Thyroid gland (tissue), 4 donors: ENCODE measurements around the gene CES5A. TPM values are rescaled to one million over a fixed set of nuclear protein-coding genes. Genes with fewer than 3 reads are reported as not detected.
"Not testable (repeated sequence)": the region's sequence is repeated elsewhere in the genome, so short reads cannot be mapped to it uniquely, and the experiment has no call there.

Source experiments
- DNase-seq, 2 donors: peaks; one replicate each; pipeline ENCODE4 v3.0.0-alpha.2; 2019
- H3K27ac ChIP-seq, 3 donors: fragments of 200-600 bp; sonication (generic); 1 replicate in 2 of 3; 2 replicates in 1 of 3; pipeline ENCODE4 v1.5.1; 2016 to 2019; ENCODE audit warnings: mild to moderate bottlenecking in 1 of 3, moderate library complexity in 1 of 3
- H3K27me3 ChIP-seq: fragments of 200-600 bp; sonication (generic); one replicate; pipeline ENCODE4 v1.5.1; 2019
- H3K36me3 ChIP-seq, 2 donors: fragments of 200-600 bp; sonication (generic); one replicate each; pipeline ENCODE4 v1.5.1; 2016 to 2019
- H3K4me1 ChIP-seq, 2 donors: fragments of 200-600 bp; sonication (generic); one replicate each; pipeline ENCODE4 v1.5.1; 2017 to 2019
- H3K4me3 ChIP-seq, 3 donors: fragments of 200-600 bp; sonication (generic); replicated peaks in 1 of 3; 1 replicate in 2 of 3; 2 replicates in 1 of 3; pipeline ENCODE4 v1.5.1; 2016; ENCODE audit warnings: mild to moderate bottlenecking in 1 of 3
- H3K9me3 ChIP-seq: fragments of 200-600 bp; sonication (generic); one replicate; pipeline ENCODE4 v1.5.1; 2017
- CTCF ChIP-seq, 6 experiments: fragments of 200-600 bp in 3 of 6; fragments of 450-650 bp in 3 of 6; sonication (generic) in 3 of 6; IDR thresholded peaks; one replicate each; pipeline ENCODE4 v1.5.1; 2016 to 2019; ENCODE audit warnings: antibody characterized with exemption in 6 of 6, mild to moderate bottlenecking in 2 of 6, inconsistent platforms in 1 of 6, moderate library complexity in 1 of 6
- POLR2A ChIP-seq, 2 donors: fragments of 450-650 bp; IDR thresholded peaks; one replicate each; pipeline ENCODE4 v1.6.1; 2017; ENCODE audit warnings: antibody characterized with exemption in 2 of 2, mild to moderate bottlenecking in 2 of 2, moderate library complexity in 1 of 2
- WGBS, 2 donors: methylation state at CpG; one replicate each; pipeline ENCODE4 v1.1.5; 2017; 5-methylcytosine and 5-hydroxymethylcytosine counted together
- intact Hi-C: fragments of 100-400 bp; cut with DNase I; formaldehyde crosslinking; loops from one replicate; pipeline ENCODE4 v1.15.1; 2023
- total RNA-seq, 4 donors: library from RNA; depleted of rRNA; stranded (reverse); fragments of >200 nt; gene quantifications; one replicate each; pipeline ENCODE4 v1.2.3, GENCODE V29; 2016

CES5A gene
- total RNA-seq, 4 donors from 2014 or later: not detected

GRCh38 chr16:55815320-55815719, 59.9 kb downstream of the CES5A start:
- no peaks in the 10 kb centered on the region for H3K9me3 ChIP-seq
- H3K4me1 ChIP-seq: no peaks in the 10 kb centered on the region
- intact Hi-C loops: no loop called here
- TF ChIP-seq CTCF (IDR thresholded peaks at IDR 0.05): no peak
- TF ChIP-seq POLR2A (IDR thresholded peaks at IDR 0.05): no peak
- WGBS, 2 donors: 31 to 38% methylated on average over 3 of the region's 4 CpGs
- H3K4me3 ChIP-seq: no peak overlapping the region
- H3K27me3 ChIP-seq: no peaks in the 10 kb centered on the region
- H3K27ac ChIP-seq: no peak overlapping the region
- no peaks in the 10 kb centered on the region for H3K36me3 ChIP-seq
- DNase-seq: peak; percentile 40 to 42

- intact Hi-C loops, H3K4me3 ChIP-seq, DNase-seq, H3K9me3 ChIP-seq, H3K27ac ChIP-seq, H3K36me3 ChIP-seq, H3K4me1 ChIP-seq, H3K27me3 ChIP-seq: not testable (repeated sequence)
- WGBS, 2 donors: 50 to 90% methylated on average over 1 to 2 of the region's 2 CpGs
Observed at GRCh38 chr16:55814174-55814573, 61.0 kb downstream of the CES5A start.

- H3K27ac ChIP-seq, H3K9me3 ChIP-seq, DNase-seq, intact Hi-C loops, H3K27me3 ChIP-seq, H3K4me3 ChIP-seq, H3K4me1 ChIP-seq, H3K36me3 ChIP-seq: not testable (repeated sequence)
- 71 to 81% methylated on average over 4 to 8 of the region's 9 CpGs for WGBS, 2 donors
Observed at GRCh38 chr16:55813730-55814129, 61.4 kb downstream of the CES5A start.

GRCh38 chr16:55812951-55813350, 62.2 kb downstream of the CES5A start:
- Histone ChIP-seq H3K4me1 (no peaks in the 10 kb centered on the region), H3K9me3 (no peaks in the 10 kb centered on the region), H3K4me3 (no peak overlapping the region), H3K27ac (no peak overlapping the region), H3K36me3 (no peaks in the 10 kb centered on the region), H3K27me3 (no peaks in the 10 kb centered on the region)
- no peak for DNase-seq
- 50% methylated on average over 2 of the region's 2 CpGs; no CpG with 5 or more reads in 1 of the 2 donors for WGBS, 2 donors
- intact Hi-C loops: no loop called here
- no peak for TF ChIP-seq POLR2A (IDR thresholded peaks at IDR 0.05)
- no peak for TF ChIP-seq CTCF (IDR thresholded peaks at IDR 0.05)

GRCh38 chr16:55811811-55812210, 63.4 kb downstream of the CES5A start:
- Histone ChIP-seq H3K36me3 (no peaks in the 10 kb centered on the region), H3K4me1 (no peaks in the 10 kb centered on the region), H3K27me3 (no peaks in the 10 kb centered on the region), H3K4me3 (no peak overlapping the region), H3K9me3 (no peaks in the 10 kb centered on the region), H3K27ac (no peak overlapping the region)
- intact Hi-C loops: no loop called here
- DNase-seq: no peak
- 44 to 51% methylated on average over 3 to 4 of the region's 4 CpGs for WGBS, 2 donors
- TF ChIP-seq CTCF (IDR thresholded peaks at IDR 0.05): no peak
- no peak for TF ChIP-seq POLR2A (IDR thresholded peaks at IDR 0.05)

- Histone ChIP-seq H3K4me1 (no peaks in the 10 kb centered on the region), H3K27ac (no peak overlapping the region), H3K36me3 (no peaks in the 10 kb centered on the region), H3K4me3 (no peak overlapping the region), H3K9me3 (no peaks in the 10 kb centered on the region), H3K27me3 (no peaks in the 10 kb centered on the region)
- intact Hi-C loops: no loop called here
- TF ChIP-seq CTCF (IDR thresholded peaks at IDR 0.05): no peak
- TF ChIP-seq POLR2A (IDR thresholded peaks at IDR 0.05): no peak
- DNase-seq: no peak
- WGBS, 2 donors: 71 to 84% methylated on average over 7 to 8 of the region's 8 CpGs
Observed at GRCh38 chr16:55810451-55810961, 64.7 kb downstream of the CES5A start.
